B cell (primary cell): ENCODE data around the gene CSNK2B.

ENCODE experiments used
- EZH2 ChIP-seq: IDR thresholded peaks from 2 replicates; pipeline ENCODE4 v1.6.1; 2012; ENCODE audit warnings: borderline replicate concordance, low read depth, mild to moderate bottlenecking, moderate library complexity, low read length; ENCODE audit not compliant: insufficient read depth, poor library complexity, severe bottlenecking
- TF ChIP-seq, protein P1 (sequence below): fragments of 200-600 bp; IDR thresholded peaks from one replicate; pipeline ENCODE4 v1.8.0; 2022; ENCODE audit warnings: antibody characterized with exemption, mild to moderate bottlenecking

- TF ChIP-seq, protein P1, sequence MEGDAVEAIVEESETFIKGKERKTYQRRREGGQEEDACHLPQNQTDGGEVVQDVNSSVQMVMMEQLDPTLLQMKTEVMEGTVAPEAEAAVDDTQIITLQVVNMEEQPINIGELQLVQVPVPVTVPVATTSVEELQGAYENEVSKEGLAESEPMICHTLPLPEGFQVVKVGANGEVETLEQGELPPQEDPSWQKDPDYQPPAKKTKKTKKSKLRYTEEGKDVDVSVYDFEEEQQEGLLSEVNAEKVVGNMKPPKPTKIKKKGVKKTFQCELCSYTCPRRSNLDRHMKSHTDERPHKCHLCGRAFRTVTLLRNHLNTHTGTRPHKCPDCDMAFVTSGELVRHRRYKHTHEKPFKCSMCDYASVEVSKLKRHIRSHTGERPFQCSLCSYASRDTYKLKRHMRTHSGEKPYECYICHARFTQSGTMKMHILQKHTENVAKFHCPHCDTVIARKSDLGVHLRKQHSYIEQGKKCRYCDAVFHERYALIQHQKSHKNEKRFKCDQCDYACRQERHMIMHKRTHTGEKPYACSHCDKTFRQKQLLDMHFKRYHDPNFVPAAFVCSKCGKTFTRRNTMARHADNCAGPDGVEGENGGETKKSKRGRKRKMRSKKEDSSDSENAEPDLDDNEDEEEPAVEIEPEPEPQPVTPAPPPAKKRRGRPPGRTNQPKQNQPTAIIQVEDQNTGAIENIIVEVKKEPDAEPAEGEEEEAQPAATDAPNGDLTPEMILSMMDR, result no peak
- no peak for TF ChIP-seq EZH2
These were observed 48.9 kb upstream of the CSNK2B start for GRCh38 chr6:31617010-31617409.
